Measurements from ENCODE around the gene ENHO.
A peak's percentile ranks its signal among the peaks of the same experiment; 100 is the strongest.
"Not testable (repeated sequence)": the region's sequence is repeated elsewhere in the genome, so short reads cannot be mapped to it uniquely, and the experiment has no call there.

The ENHO gene

DNA sequence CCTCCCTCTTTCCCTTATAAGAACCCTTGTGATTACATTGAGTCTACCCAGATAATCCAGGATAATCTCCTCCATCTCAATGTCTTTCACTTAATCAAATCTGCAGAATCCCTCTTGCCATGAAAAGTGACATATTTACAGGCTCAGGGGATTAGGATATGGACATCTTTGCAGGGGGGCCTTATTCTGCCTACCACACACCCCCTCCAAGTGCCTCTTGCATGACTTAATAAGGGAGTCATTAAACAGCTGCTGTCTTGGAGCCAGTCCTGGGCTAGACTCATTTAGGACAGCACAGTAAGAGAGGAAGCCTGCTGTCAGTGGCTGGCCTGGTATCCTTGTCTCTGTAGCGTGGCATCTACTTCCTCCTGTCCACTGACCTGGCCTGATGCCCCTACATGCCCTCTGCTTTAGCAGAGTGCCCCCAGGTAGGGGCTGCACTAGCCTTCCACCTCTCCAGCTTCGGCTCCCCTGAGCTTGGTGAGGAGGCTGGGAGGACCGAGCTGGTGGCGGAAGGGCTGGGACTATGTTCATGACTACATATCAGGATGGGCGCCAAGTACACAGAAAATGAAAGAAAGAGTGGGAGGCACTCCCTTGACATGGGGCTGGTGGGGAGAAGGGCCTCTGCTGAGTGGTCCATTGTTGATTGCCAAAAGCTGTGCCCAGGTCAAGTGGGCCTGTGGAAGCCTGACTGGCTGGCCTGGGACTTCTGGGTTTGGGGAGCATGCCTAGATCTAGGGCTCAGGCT is 17.2 kb downstream of the ENHO start:
- DNase-seq: peak; percentile 93

DNA sequence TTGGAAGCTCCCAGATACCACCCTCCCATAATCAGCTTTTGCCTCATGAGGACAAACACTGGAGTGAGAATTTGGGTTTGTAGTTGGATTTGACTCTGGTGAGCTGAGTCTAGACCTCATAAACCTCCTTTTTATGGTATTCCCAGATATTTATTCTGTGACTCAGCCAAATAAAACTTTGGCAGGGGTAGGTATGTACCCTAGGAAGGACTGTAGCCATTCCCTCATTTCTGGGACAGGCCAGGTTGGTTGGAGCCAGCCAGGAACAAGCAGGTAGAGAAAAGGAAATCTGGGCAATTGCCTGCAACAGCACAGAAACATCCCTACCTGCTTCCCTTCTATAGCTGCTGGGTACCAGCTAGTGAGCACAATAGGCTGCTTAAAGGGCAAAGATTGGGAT is 19.4 kb downstream of the ENHO start:
- no peak for DNase-seq

DNA sequence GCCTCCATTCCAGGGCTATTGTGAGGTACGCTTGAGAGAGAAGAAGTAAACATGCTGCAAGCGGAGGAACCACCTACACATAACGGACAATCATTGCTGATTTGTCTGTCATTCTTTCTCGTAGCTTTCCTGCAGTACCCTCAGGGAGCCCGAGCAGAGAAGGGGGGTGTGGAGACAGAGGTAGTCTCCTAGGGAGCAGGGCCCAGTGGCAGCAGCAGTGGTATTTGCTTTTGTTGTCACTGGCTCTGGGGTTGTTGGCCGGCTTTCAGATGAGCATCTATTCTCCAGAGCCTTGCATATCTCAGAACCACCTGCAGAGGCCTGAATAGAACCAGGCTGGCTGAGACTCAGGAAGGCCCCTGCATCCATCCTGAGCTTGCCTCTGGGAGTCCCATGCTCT is 19.9 kb downstream of the ENHO start:
- DNase-seq: no peak

DNA sequence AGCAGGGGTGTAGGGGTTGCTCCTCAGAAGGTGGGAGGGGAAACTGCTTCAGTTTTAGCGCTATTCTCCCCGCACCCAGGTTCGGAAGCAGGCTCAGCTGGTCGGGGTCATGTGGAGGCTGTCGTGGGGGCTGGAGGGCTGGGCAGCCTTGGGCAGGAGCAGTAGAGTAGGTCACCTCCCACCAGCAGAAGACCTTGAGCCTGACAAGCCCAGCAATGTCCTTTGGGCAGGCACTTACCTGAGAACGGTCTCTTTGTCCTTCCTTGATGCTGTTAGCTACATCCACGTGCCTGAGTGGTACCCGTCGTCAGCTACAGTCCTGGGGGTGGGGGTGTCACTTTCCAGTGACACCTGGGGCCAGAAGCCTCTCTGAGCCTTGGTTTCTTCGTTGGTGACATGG is 20.3 kb downstream of the ENHO start:
- DNase-seq: no peak

DNA sequence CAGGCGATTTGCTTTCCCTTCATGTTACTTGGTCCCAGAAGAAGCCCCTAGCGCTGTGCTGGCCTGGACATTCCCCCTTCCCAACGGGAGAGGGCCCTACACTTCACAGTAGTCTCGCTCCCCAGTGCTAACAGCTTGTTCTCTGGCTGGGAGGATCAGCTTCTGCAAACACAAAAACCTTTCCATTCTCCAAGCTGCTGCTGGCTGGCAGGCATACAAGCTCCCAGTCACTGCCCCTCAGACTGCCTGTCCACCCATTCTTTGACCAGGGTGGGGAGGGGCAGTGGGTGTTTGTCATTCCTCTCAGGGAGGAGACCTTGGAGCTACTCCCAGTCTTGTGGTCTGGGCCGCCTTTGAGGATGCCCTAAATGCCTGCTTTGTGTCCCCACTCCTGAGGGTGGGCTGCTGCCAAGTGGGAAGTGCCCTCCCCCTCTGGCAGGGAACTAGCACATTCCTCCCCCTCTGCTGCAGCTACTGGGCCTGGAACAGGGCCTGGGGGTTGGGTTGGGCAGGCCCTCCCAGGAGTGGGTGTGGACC is 20.8 kb downstream of the ENHO start:
- no peak for DNase-seq

DNA sequence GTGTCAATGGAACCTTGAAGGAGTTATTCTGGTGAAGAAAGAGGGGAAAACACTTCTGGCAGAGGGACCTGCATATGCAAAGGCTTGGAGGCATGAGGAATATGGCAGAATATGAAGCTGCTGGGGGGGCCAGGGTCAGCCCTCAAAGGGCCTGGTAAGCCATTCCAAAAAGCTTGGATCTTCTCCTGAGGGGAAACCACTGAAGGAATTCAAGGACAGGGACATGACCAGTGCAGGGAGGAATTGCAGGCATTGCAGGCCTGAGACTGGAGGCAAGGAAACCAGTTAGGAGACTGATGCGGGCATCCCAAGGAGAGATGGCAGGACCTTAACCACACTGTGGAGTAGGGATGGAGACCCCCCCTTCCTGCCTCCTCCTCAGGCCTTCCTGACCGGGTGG is 21.4 kb downstream of the ENHO start:
- DNase-seq: no peak

DNA sequence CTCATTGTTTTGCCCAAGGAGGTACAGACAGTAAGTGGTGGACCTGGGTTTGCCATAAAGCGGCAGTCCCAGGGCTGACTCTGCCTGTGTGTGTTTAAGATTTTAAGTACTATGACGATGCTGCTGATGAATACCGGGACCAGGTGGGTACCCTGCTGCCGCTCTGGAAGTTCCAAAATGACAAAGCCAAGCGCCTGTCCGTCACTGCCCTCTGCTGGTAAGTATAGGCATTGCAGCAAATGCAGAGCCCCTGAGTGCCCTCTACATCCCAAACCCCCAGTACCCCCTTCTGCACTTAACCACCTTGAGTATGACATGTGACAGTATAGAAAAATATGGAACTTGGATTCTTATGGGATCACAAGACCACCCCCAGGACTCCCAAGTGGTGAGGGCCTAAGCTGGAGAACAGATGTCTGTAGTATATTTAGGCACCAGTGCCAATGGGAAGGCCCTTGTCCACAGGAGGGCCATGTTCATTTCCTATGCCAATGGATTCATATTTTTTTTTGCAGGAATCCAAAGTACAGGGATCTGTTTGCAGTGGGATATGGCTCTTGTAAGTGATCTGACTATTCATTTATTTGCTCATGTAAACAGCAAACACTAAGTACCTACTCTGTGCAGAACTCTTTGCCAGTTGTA is 22.0 kb downstream of the ENHO start:
- no peak for DNase-seq

DNA sequence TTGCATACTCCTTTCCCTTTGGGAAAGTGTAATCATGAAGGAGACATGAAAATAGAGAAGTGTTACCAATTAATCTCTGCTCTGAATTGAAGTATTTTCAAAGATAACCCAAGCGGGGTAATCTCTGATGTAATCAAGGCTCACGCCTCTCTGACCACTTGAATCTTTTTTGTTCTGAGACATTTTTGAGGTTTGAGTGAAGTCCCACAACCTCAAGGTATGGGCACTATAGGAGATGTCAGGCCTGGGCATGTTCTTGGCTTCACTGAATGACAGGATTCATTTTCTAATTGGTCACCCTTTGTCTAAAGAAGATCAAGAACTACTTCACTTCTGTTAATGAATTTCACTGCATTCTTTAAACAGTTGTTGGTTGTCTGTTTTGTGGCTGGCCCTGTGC is 23.7 kb downstream of the ENHO start:
- no peak for DNase-seq

DNA sequence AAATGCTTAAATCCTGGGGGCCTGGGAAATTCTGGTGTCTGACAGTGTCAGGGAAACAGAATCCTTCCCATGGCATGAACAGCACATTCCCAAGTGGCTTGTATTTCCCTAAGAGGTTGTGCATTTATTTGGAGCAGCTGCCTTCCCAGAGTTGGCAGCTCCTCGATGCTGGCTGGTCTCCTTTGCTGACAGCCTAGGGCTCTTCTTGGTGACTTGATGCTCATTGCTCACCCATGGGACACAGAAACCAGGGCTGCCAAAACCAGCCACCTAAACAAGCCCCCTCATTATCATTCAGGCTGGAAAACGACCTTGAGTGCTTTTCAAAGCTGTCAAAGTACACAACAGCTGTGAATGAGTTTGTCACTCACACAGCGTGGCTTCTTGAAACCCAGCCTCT is 24.2 kb downstream of the ENHO start:
- DNase-seq: no peak

DNA sequence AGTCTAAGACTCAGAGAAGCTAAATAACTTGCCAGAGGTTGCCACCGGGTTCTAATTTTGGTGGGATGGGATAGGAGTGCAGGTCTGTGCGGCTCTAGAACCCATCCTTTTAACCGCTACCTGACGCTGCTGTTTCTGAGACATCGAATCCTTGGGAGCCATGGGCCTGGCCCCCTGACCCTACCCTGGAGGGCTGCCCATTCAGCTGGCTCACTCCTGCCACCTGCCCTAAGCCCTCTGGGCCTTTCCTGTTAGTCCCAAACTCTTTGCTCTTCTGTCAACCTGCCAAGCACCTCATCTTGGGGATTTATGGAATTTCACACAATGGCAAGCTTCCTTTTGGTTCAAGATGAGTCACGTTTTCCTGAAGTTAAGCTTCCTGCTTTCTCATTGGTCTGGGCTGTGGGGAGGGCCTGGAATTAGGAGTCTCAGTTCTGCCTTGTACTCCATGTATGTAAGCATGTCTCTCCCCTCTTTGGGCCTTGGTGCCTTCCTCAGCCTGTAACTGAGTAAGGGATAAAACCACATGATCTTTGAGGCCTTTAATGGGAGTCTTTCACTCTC is 26.6 kb downstream of the ENHO start:
- DNase-seq: no peak

DNA sequence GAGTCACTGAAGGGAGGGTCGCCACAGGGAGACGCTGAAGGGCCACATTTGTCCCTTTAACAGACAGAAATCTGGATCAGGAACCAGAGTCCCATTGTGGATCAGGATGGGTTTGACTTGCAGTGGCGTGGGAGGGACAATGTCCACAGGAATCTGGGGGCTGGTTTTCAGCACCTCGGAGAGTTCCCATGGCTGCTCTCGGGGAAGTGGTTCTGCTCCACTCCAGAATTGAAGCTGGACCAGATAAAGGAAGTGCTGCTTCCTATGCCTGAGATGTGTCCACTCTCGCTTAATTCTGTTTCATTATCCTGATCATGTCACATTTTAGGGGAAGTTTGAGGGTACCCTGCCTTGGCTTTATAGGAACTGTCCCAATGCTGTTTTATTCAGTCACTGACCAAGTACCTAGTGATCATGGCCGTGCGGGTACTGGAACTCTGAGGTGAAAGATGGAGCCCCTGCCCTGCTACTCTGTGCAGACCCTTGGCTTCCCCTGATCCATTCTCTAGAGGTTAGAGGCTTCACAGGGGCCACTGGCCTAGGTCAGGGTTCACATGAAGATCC is 28.7 kb downstream of the ENHO start:
- no peak for DNase-seq

DNA sequence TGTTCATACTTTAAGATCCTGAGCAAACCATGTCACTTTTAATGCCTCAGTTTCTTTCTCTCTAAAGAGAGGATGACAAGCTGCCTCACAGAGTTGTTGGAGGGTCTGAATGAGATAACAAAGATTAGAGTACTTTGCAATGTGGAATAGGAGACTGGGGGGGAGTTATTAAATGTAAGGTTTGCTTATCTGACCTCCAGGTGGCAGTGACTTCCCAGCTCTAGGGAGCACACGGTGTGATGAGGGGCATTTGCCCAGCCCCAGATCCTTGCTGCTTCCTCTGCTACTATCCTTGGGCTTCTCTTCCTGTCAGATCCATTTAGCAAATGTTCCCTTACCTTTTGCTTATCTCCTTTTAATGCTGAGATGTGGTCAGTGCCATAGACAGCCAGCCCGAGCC is 30.7 kb downstream of the ENHO start:
- no peak for DNase-seq

DNA sequence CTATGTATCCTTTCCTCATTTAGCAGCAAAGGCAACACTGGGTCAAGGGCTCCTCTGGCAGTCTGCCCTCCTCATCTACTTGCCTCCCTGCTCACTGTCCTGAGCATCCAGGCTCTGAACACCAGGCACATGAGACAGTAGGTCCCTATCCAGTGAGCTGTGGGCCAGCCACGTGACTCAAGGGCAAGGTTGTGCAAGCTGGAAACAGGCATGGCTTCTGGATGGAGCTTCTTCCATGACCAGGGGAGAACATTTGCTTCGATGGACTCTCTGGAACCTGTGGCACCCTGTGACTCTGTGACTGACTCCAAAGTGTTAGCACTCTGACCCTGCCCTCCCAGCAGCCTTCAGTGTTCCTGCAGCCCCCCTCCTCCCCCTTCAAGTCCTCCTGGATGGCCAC is 31.2 kb downstream of the ENHO start:
- no peak for DNase-seq

DNA sequence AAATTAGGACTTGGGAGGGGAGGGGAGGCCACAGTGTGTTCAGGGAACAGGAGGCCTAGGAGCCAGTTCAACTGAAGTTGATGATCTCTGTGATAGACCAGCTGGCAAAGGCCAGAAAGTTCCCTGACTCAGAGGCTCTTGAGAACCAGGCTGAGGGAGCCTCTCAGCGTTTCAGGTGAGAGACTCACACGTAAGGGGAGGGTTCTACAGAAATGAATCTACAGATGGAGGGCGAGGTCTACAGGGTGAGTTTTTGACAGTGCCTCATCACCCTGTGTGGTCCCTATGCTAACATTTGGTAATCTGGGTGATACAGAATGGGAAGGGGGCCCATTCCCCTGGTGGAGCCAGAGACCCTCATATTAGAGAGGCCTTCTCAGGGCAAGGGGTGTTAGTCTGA is 32.0 kb downstream of the ENHO start:
- DNase-seq: no peak

DNA sequence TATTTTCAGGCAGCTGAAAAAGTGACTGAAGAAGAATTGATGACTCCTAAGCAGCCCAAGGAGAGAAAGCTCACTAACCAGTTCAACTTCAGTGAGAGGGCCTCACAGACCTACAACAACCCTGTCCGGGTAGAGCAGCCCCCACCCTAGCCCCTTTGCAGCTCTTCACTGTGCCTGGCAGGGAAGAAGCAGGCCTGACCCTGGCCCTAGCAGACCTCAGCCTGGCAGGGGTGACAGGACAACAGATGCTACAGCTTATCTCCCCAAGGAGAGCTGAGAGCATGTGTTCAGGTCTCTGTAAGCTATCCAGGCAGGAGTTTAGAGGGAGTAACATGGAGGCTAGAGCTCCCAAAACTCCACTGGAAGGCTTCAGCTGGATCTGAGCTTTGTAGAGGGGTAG is 32.4 kb downstream of the ENHO start:
- no peak for DNase-seq

DNA sequence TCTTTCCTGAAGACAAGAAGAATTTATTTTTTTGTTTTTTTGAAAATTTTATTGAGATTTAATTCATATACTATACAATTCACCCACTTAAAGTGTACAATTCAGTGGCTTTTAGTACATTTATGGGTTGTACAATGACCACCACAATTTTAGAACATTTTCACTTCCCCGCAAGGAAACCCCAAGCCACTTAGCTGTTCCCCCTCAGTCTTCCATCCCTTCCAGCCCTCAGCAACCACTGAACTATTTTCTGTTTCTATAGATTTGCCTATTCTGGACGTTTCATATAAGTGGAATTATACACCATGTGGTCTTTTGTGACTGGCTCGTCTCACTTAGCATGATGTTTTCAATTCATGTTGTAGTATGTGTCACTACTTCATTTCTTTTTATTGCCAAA is 36.2 kb downstream of the ENHO start:
- no peak for DNase-seq

DNA sequence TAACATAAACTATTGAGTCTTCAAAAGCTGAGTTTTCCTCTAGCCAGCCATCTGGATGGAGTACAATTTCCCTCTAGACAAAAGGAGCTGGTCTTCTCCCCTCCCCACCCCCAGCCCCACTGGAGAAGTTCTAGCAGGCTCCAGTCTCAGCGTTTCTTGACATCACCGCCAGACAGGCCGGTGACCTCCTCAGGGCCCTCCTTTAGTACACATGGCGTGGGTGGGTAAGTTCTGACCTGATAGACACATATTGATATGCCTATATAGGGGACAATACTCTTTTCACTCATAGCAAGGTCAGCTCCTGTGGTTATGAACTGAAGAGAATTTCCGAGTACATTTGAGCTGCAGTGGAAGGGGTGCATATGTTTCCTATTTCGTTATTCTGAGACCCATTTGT is 37.0 kb downstream of the ENHO start:
- no peak for DNase-seq

DNA sequence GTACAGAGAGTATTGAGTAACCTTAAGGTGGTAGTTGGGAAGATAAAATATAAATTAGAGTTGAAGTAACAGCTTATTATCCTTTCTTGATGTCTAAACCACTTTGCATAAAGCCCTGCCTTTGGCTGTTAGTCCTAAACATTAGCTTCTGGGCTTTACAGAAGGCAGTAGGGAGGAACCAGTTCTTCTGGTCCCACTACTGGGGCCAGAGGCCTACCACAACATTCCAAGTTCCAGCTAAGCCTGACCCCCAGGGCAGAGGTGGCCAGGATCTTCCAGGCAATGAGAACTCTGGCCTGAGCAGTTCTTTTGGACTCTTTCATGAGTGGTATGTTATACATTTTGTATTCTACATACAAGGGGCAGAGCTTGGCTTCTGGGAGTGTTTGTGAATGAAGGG is 38.1 kb downstream of the ENHO start:
- DNase-seq: no peak

DNA sequence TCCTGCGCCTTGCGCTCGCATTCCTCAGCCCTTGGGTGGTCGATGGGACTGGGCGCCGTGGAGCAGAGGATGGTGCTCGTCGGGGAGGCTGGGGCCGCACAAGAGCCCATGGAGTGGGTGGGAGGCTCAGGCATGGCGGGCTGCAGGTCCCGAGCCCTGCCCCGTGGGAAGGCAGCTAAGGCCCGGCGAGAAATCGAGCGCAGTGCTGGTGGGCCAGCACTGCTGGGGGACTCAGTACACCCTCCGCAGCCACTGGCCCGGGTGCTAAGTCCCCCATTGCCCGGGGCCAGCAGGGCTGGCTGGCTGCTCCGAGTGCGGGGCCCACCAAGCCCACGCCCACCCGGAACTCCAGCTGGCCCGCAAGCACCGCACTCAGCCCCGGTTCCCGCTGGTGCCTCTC is 40.0 kb downstream of the ENHO start:
- not testable (repeated sequence) for DNase-seq

DNA sequence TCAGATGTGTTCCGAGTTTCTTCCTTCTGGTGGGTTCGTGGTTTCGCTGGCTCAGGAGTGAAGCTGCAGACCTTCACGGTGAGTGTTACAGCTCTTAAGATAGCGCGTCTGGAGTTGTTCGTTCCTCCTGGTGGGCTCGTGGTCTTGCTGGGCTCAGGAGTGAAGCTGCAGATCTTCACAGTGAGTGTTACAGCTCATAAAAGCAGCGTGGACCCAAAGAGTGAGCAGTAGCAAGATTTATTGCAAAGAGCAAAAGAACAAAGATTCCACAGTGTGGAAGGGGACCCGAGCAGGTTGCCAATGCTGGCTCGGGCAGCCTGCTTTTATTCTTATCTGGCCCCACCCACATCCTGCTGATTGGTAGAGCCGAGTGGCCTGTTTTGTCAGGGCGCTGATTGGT is 41.2 kb downstream of the ENHO start:
- not testable (repeated sequence) for DNase-seq

DNA sequence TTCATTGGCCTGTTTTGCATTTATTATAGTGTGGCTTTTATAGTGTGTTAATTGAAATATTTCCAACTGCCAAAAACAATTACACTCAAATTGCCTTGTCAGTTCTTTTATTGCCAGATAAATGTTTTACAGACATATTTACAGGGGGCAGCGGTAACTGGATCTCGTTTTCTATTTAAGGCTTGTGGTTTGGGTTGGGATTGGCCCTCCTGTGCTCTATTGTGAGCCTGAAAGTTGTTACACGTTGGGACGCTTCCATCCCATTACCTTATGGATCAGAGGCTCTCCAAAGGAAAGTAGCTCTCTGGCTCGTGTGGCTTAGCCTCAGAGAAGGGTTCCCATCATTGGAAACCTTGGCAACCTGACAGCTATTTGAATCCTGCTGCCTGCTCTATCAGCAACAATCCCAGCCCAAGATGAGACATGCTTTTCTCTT is 43.3 kb downstream of the ENHO start:
- DNase-seq: no peak

DNA sequence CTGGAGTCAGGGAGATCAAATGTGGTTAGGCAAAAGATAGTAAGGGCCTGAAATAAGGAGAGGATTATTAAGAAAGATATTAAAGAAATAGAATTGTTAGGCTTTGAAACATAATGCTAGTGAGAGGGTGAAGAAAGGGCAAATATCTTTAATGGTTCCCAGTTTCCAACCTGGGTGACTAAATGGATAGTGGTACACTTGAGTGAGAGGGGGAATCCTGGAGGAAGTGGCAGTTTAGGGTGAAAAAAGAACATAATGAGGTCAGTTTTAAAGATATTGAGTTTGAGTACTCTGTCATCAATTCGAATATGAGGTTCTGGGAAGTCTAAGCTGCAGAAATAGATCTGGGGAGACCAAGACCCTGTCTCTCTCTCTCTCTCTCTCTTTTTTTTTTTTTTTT is 45.2 kb downstream of the ENHO start:
- DNase-seq: no peak

DNA sequence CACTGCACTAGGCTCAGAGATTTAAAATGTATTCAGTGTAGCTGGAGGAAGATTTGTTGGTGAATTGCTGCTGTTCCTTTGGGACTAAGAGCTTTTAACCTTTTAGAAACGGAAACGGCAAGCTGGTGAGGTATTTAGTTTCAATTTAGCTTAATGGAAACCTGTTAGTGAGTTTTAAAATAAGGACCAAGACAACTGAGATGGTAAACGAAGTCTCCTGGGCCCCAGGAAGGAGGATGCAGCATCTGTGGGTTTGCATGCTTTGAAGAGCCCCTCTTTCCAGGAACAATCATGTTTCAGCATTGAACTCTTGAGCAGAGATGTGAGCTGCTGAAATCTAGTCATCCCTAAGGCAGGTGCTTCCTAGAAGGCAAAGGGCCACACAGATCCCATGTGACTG is 47.7 kb downstream of the ENHO start:
- peak; percentile 94 for DNase-seq
